Measurements from ENCODE around the gene DDA1.
"Not testable (repeated sequence)": the region's sequence is repeated elsewhere in the genome, so short reads cannot be mapped to it uniquely, and the experiment has no call there.

The DDA1 gene

DNA sequence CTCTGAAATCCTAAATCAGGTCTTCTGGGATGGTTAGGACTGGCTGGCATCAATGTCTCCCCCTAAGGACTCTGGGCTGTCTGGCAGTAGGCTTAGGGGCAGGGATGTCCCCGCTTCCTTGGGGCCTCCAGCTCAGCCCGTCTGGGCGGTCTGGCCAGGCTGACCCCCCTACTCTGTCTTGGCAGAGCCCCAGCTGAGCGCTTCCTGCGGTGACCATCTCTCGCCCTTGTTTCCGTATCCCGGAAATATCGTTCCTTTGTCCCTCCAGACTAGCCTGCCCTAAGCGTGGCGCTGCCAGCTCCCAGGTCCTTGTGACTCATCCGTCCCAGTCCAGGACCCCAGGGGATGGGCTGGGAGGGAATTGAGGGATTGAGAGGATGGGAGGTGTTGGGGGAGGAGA, 39.3 kb downstream of the DDA1 start:
- no peak for DNase-seq

DNA sequence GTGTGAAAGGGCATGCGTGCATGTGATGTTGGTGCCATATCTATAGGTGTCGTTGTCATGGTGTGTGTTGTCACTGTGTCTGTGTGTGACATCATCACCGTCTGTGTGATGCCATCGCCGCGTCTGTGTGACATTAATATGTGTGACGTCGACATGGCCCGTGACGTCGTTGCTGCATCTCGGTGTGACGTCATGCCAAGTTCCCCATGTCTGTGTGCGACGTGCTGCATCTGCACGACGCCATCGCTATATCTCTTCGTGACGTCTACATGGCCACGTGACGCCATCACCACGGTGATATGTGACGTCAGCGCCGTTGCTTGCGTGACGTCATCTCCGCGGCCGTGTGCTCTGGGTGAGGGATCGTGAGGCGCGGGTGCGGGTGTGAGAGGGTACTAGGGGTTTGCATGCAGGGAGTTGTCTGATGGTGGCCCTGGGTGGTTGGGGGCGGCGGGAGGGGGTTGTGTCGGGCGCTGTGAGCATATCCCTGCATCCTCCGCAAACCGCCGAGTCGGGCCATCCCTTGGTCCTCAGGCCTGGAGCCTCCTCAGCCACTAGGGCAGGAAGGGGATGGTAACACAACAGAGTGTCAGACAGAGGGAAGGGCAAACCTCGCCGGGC, 42.6 kb downstream of the DDA1 start:
- DNase-seq, result no peak

DNA sequence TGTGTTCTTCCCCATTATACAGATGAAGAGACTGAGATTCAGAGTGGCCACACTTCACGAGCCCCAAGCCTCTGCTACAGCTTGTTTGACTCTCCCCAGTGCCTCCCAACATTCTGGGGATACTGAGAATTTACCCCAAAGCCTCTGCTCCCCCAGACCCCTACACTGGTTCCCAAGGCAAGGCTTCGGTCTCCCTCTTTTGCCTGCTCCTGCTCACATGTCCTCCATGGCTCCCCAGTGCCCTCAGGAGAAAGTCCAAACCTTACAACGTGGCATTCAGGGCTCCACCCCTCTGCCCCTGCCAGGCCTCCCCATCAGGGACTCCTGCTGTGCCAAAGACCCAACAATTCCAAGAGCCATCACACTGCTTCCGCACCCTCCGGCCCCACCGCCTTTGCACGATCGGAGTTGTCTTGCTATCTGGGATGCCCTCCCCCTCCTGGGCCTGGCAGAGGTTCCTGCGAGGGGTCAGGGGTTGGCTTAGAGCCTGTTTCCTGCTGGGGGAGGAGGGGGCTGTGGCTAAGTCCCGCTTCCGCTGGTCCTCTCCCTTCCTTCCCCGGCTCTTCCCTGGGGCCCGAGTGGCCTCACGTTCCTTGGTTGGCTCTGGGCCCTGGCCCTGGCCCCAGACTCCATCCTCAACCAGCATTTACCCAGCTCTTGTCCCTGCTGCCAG, 43.4 kb downstream of the DDA1 start:
- DNase-seq, result no peak

DNA sequence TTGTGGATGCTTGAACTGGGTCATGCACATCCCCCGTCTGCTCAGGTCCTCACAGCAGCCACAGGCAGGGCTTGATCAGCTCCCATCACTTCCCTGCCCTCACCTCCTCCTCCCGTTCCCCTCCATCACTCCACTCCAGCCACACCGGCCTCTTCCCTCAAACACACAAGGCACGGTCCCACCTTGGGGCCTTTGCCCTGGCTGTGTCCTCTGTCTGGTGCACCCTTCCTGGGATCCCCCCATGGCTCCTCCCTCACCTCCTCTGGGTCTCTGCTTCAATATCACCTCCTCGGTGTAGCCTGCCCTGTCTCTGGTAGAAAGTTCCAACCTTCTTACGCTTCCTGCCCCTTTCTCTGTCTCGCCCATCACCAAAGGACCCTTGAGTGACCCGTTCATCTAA, 44.0 kb downstream of the DDA1 start:
- DNase-seq, result no peak

DNA sequence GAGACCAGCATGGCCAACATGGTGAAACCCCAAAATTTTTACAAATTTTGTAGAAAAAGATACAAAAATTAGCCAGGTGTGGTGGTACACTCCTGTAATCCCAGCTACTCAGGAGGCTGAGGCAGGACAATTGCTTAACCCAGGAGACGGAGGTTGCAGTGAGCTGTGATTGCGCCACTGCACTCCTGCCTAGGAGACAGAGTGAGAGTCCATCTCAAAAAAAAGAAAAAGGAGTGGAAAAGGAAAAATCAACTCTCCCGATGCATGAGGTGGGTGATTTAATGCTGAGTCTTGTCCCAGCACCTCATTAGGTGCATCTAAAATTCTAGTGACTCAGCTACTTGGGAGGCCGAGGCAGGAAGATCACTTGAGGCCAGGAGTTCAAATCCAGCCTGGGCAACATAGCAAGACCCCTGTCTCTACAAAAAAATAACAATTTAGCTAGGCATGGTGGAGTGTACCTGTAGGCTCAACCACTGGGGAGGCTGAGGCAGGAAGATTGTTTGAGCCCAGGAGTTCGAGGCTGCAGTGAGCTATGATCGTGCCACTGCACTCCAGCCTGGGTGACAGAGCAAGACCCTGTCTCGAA, 47.8 kb downstream of the DDA1 start:
- DNase-seq, result no peak

DNA sequence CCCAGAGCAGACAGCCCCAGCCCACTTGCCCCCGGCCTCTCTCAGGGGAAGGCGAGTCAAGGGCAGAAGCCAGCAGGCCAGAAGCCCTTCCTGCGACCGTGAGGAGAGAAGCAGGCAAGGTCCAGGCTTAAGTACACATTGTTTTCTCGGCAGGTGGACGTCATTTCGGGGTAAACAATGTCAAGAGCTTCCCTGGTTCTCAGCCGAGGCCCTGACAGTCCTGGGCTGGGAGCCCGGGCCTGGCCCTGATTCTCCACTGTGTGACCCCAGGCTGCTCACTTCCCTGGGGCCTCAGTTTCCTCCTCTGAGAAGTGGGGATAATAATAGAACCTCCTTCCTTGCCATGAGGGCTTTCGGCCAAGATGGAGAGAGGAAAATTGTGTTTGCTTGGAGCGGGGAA, 48.4 kb downstream of the DDA1 start:
- no peak for DNase-seq

DNA sequence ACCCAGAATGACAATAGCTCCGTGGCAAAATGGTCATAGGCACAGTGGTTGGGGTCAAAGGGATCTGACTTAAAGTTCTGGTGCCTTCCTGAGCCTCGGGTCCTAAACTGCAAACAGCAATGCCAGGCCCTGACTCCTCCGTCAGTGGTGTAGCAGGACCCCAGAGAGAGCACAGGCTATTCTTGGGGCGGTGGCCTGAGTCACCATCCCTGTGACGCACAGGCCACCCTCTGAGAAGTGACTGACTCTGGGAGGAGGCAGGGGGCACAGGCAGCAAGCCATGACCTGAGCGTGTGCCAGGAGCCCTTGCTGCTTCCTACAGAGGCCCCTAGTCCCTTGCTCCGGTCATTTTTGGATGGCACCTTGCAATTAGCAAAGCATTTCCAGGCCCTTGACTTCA, 49.0 kb downstream of the DDA1 start:
- DNase-seq, result no peak

DNA sequence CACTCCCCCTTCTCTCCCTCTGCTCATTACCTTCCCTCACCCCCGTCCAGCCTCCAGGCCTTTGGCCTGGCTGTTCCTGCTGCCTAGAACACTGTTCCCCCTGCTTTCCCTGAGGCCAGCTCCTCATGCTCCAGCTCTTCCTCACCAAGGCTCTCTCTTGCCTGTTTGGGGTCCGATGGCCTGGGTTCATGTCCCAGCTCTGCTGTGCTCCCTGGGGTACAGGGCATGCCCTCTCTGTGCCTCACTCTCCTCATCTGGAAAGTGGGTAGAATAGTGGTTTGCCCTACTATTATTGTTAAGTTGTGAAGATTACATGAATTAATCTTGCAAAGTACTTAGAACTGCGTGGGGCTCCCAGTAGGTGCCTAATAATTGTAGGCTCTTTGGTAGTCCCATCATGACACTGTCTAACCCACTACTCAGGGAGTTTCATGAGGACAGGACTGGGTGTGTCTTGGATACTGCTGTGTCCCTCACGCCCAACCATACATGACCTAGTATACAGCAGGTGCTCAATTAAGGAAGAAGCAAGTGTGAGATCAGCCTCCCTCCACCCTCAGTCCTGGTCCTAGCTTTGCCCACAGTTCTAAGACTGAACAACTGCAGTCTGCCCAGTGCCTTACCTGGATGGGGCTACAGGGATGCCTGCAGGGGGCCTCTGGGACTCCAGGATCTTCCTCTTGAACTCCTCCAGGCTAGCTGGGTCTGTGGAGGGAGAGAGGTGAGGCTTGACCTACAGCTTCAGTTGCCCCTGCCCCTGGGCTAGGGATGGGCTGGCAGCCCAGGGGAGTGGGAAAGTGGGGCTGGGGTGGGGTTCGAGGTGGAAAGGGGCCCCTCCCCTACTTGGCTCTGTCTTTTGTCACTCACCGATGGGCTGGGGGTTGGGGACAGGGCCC, 50.8 kb downstream of the DDA1 start:
- no peak for DNase-seq

DNA sequence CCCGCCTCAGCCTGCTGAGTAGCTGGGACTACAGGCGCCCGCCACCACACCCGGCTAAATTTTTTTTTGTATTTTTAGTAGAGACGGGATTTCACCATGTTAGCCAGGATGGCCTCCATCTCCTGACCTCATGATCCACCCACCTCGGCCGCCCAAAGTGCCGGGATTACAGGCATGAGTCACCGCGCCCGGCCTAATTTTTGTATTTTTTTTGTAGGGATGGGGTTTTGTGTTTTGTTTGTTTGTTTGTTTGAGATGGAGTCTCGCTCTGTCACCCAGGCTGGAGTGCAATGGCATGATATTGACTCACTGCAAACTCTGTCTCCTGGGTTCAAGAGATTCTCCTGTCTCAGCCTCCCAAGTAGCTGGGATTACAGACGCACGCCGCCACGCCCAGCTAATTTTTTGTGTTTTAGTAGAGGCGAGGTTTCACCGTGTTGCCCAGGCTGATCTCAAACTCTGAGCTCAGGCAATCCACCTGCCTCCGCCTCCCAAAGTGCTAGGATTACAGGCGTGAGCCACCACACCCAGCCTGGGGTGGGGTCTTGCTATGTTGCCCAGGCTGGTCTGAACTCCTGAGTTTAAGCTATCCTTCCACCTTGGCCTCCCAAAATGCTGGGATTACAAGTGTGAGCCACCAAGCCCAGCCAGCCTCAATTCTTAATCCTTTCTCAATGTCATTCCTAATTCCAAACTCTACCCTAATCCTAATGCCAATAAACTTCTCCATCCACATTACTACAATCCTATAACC, 54.7 kb downstream of the DDA1 start:
- DNase-seq, result not testable (repeated sequence)

DNA sequence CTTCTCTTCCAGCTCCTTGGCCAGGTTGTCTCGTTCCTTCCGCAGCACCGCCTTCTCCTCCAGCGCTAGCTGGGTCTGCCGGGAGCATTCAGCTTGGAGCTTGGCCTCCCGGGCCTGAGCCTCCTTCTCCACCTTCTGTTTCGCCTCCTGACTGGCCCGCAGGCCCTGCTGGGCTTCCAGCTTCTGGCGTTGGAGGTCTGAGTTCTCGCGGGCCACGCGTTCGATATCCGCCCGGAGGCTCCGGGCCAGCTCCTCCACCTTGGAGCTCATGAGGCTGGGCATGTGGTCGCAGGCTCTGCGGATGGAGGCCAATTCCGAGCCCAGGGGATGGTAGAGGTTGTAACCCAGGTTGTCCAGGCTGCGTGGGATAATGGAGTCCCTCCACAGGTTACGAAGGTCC, 56.0 kb downstream of the DDA1 start:
- DNase-seq, result no peak

DNA sequence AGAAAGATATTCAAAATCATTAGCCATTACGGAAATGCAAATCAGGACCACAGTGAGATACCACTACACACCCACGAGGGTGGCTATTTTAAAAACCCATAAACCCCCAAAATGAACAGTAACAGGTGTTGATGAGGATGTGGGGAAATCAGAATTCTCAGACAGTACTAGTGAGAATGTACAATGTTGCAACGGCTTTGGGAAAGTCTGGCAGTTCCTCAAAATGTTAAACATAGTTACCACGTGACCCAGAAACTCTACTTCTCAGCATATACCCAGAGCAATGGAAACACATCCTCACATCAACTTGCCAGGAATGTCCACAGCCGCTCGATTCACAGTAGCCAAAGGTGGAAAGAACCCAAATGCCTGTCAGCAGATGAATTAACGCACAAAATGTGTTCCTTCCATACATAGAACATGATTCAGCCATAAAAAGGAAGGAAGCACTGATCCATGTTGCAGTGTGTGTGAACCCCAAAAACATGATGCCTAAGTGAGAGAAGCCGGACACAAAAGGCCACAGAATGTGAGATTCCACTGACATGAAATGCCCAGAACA, 60.7 kb downstream of the DDA1 start:
- no peak for DNase-seq
